ENCODE measurements around the gene SLC39A9.
"Not testable (repeated sequence)": the region's sequence is repeated elsewhere in the genome, so short reads cannot be mapped to it uniquely, and the experiment has no call there.

Gene SLC39A9

GRCh38 chr14:69368381-69368780, 30.1 kb upstream of the SLC39A9 start:
- no peak for DNase-seq (ENCODE audit: low read depth, low spot score)

- DNase-seq (ENCODE audit: low read depth, low spot score), result no peak
These were observed 28.4 kb upstream of the SLC39A9 start for GRCh38 chr14:69370061-69370460.

GRCh38 chr14:69372146-69372545, 26.3 kb upstream of the SLC39A9 start:
- DNase-seq (ENCODE audit: low read depth, low spot score), result no peak

GRCh38 chr14:69373104-69373503, 25.4 kb upstream of the SLC39A9 start:
- no peak for DNase-seq (ENCODE audit: low read depth, low spot score)

GRCh38 chr14:69374235-69374634, 24.3 kb upstream of the SLC39A9 start:
- DNase-seq (ENCODE audit: low read depth, low spot score), result no peak

GRCh38 chr14:69375182-69375581, 23.3 kb upstream of the SLC39A9 start:
- no peak for DNase-seq (ENCODE audit: low read depth, low spot score)

- no peak for DNase-seq (ENCODE audit: low read depth, low spot score)
These were observed 22.8 kb upstream of the SLC39A9 start for GRCh38 chr14:69375722-69376121.

- no peak for DNase-seq (ENCODE audit: low read depth, low spot score)
These were observed 22.1 kb upstream of the SLC39A9 start for GRCh38 chr14:69376439-69376838.

GRCh38 chr14:69378274-69378673, 20.2 kb upstream of the SLC39A9 start:
- no peak for DNase-seq (ENCODE audit: low read depth, low spot score)

- no peak for DNase-seq (ENCODE audit: low read depth, low spot score)
These were observed 11.2 kb upstream of the SLC39A9 start for GRCh38 chr14:69387311-69387710.

- not testable (repeated sequence) for DNase-seq (ENCODE audit: low read depth, low spot score)
These were observed 7.1 kb upstream of the SLC39A9 start for GRCh38 chr14:69391400-69391799.

GRCh38 chr14:69392481-69392880, 6.0 kb upstream of the SLC39A9 start:
- DNase-seq (ENCODE audit: low read depth, low spot score), result no peak

- no peak for DNase-seq (ENCODE audit: low read depth, low spot score)
These were observed 2.6 kb upstream of the SLC39A9 start for GRCh38 chr14:69395929-69396328.

- no peak for DNase-seq (ENCODE audit: low read depth, low spot score)
These were observed 322 bp downstream of the SLC39A9 start for GRCh38 chr14:69398818-69399210.

GRCh38 chr14:69399750-69400149, 1.3 kb downstream of the SLC39A9 start:
- no peak for DNase-seq (ENCODE audit: low read depth, low spot score)

GRCh38 chr14:69400154-69400553, 1.7 kb downstream of the SLC39A9 start:
- no peak for DNase-seq (ENCODE audit: low read depth, low spot score)

- no peak for DNase-seq (ENCODE audit: low read depth, low spot score)
These were observed 3.3 kb downstream of the SLC39A9 start for GRCh38 chr14:69401841-69402240.

GRCh38 chr14:69404478-69404877, 6.0 kb downstream of the SLC39A9 start:
- DNase-seq (ENCODE audit: low read depth, low spot score), result no peak

GRCh38 chr14:69404883-69405282, 6.4 kb downstream of the SLC39A9 start:
- no peak for DNase-seq (ENCODE audit: low read depth, low spot score)

GRCh38 chr14:69405762-69406161, 7.3 kb downstream of the SLC39A9 start:
- DNase-seq (ENCODE audit: low read depth, low spot score), result no peak

GRCh38 chr14:69408331-69408960, 10.0 kb downstream of the SLC39A9 start:
- DNase-seq (ENCODE audit: low read depth, low spot score), result no peak

- no peak for DNase-seq (ENCODE audit: low read depth, low spot score)
These were observed 15.0 kb downstream of the SLC39A9 start for GRCh38 chr14:69413483-69413882.

GRCh38 chr14:69416087-69416486, 17.6 kb downstream of the SLC39A9 start:
- not testable (repeated sequence) for DNase-seq (ENCODE audit: low read depth, low spot score)

GRCh38 chr14:69423279-69423678, 24.8 kb downstream of the SLC39A9 start:
- no peak for DNase-seq (ENCODE audit: low read depth, low spot score)

Measured in activated naive CD8-positive, alpha-beta T cell treated with anti-CD3 and anti-CD28 coated beads, Interleukin-2, amount 50 U/mL, for 16 hours (primary cell).